Sigmoid colon (tissue), 7 donors: Measurements from ENCODE around the gene ANKRD52. TPM values are rescaled to one million over a fixed set of nuclear protein-coding genes. Genes with fewer than 3 reads are reported as not detected.
"Not testable (repeated sequence)": the region's sequence is repeated elsewhere in the genome, so short reads cannot be mapped to it uniquely, and the experiment has no call there.

Experiments
- DNase-seq: peaks from one replicate; pipeline ENCODE4 v3.0.0-alpha.2; 2019
- H3K27ac ChIP-seq, 4 donors: fragments of 200-600 bp; sonication (generic); one replicate each; pipeline ENCODE4 v1.5.1; 2016 to 2019; ENCODE audit warnings: mild to moderate bottlenecking in 1 of 4
- H3K27me3 ChIP-seq, 3 donors: fragments of 200-600 bp; sonication (generic); one replicate each; pipeline ENCODE4 v1.5.1; 2019; ENCODE audit warnings: mild to moderate bottlenecking in 1 of 3
- H3K36me3 ChIP-seq, 4 donors: fragments of 200-600 bp; sonication (generic); one replicate each; pipeline ENCODE4 v1.5.1; 2016 to 2019
- H3K4me1 ChIP-seq, 4 donors: fragments of 200-600 bp; sonication (generic); one replicate each; pipeline ENCODE4 v1.5.1; 2017 to 2019
- H3K4me3 ChIP-seq, 4 donors: fragments of 200-600 bp; sonication (generic); one replicate each; pipeline ENCODE4 v1.5.1; 2017 to 2019; ENCODE audit warnings: mild to moderate bottlenecking in 2 of 4, moderate library complexity in 1 of 4
- H3K9me3 ChIP-seq, 4 donors: fragments of 200-600 bp in 3 of 4; sonication (generic) in 3 of 4; one replicate each; pipeline versions ENCODE4 v1.5.1 to v1.6.1; 2013 to 2019
- EP300 ChIP-seq, 4 donors: sonication (generic); formaldehyde crosslinking; IDR thresholded peaks; one replicate each; pipeline ENCODE4 v1.6.1; 2017; ENCODE audit warnings: antibody characterized with exemption in 4 of 4
- POLR2A ChIP-seq, 2 donors: fragments of 450-650 bp; IDR thresholded peaks; one replicate each; pipeline ENCODE4 v1.6.1; 2016; ENCODE audit warnings: antibody characterized with exemption in 2 of 2, mild to moderate bottlenecking in 2 of 2, moderate library complexity in 2 of 2
- POLR2AphosphoS5 ChIP-seq, 4 donors: sonication (generic); formaldehyde crosslinking; IDR thresholded peaks; one replicate each; pipeline ENCODE4 v1.6.1; 2017; ENCODE audit warnings: antibody characterized with exemption in 4 of 4
- WGBS, 2 donors: extraction: QIAGEN DNeasy Blood & Tissue Kit; methylation state at CpG; one replicate each; pipeline ENCODE4 v1.1.7; 2013; 5-methylcytosine and 5-hydroxymethylcytosine counted together
- intact Hi-C: fragments of 100-400 bp; cut with DNase I; formaldehyde crosslinking; loops from one replicate; pipeline ENCODE4 v1.15.1; 2023
- polyA plus RNA-seq, 3 donors: library from polyadenylated mRNA; stranded (reverse); fragments of 200-250 nt; gene quantifications; one replicate each; pipeline ENCODE4 v1.2.3, GENCODE V29; 2013
- total RNA-seq, 4 donors: library from RNA; depleted of rRNA; stranded (reverse); fragments of >200 nt; gene quantifications; one replicate each; pipeline ENCODE4 v1.1.0, GENCODE V29; 2016
- TF ChIP-seq, protein P1 (sequence below), 4 experiments: fragments of 450-650 bp in 3 of 4; fragments of 200-600 bp in 1 of 4; IDR thresholded peaks; one replicate each; pipeline ENCODE4 v1.5.1; 2016 to 2019; ENCODE audit warnings: antibody characterized with exemption in 4 of 4, mild to moderate bottlenecking in 3 of 4, moderate library complexity in 2 of 4
- donor health status: healthy with polysubstance abuse.
- donor health status: Bipolar disorder and iron deficiency.
- donor health status: healthy.

ANKRD52 gene
- total and polyA plus RNA-seq, 7 donors = 4.2 to 20.1 (median 8.6) TPM

GRCh38 chr12:56266693-56267442, 8.7 kb upstream of the ANKRD52 start, which contains the start of gene COQ10A:
Gene COQ10A (plus strand): TSS chr12:56266942. CDS start chr12:56267119, 177 bp downstream.
- no peak for TF ChIP-seq EP300 (IDR thresholded peaks at IDR 0.05)
- peak; percentile 93 to 96 (median 94) for TF ChIP-seq POLR2AphosphoS5 (IDR thresholded peaks at IDR 0.05)
- TF ChIP-seq POLR2A (IDR thresholded peaks at IDR 0.05) = peak; percentile 73 to 88
- TF ChIP-seq, protein P1, sequence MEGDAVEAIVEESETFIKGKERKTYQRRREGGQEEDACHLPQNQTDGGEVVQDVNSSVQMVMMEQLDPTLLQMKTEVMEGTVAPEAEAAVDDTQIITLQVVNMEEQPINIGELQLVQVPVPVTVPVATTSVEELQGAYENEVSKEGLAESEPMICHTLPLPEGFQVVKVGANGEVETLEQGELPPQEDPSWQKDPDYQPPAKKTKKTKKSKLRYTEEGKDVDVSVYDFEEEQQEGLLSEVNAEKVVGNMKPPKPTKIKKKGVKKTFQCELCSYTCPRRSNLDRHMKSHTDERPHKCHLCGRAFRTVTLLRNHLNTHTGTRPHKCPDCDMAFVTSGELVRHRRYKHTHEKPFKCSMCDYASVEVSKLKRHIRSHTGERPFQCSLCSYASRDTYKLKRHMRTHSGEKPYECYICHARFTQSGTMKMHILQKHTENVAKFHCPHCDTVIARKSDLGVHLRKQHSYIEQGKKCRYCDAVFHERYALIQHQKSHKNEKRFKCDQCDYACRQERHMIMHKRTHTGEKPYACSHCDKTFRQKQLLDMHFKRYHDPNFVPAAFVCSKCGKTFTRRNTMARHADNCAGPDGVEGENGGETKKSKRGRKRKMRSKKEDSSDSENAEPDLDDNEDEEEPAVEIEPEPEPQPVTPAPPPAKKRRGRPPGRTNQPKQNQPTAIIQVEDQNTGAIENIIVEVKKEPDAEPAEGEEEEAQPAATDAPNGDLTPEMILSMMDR (IDR thresholded peaks at IDR 0.05) = peak; percentile 71 to 91 (median 76)

GRCh38 chr12:56266068-56266692, 8.0 kb upstream of the ANKRD52 start:
- H3K4me3 ChIP-seq = peak overlapping the region; percentile 59 to 73 (median 70)
- not testable (repeated sequence) for DNase-seq, H3K27me3 ChIP-seq, H3K9me3 ChIP-seq
- peaks cover 0 to 13% (median 3%) of the 10 kb centered on the region in 4 donors for H3K36me3 ChIP-seq
- 46 to 57% methylated on average over 16 of the region's 16 CpGs for WGBS, 2 donors
- H3K4me1 ChIP-seq = peaks cover 0 to 19% (median 18%) of the 10 kb centered on the region in 4 donors
- intact Hi-C loops = loop anchor here (2.0 kb wide), 1 partner anchor 35 kb away; the partner anchor contains the start of gene CS
- peak overlapping the region; percentile 95 to 97 (median 96) for H3K27ac ChIP-seq

More at GRCh38 chr12:56266693-56267442, 8.7 kb upstream of the ANKRD52 start, which contains the start of gene COQ10A:
- intact Hi-C loops = loop anchor here (2.0 kb wide), 1 partner anchor 34 kb away; the partner anchor contains the start of gene CS
- H3K4me1 ChIP-seq = peaks cover 0 to 19% (median 18%) of the 10 kb centered on the region in 4 donors
- WGBS, 2 donors = 0% methylated on average over 68 of the region's 68 CpGs
- H3K27me3 ChIP-seq = no peaks in the 10 kb centered on the region
- H3K9me3 ChIP-seq = no peaks in the 10 kb centered on the region
- peaks cover 0 to 20% (median 5%) of the 10 kb centered on the region in 4 donors for H3K36me3 ChIP-seq
- peak within 1 kb of the TSS; percentile 95 to 97 (median 96) for H3K27ac ChIP-seq
- DNase-seq = peak; percentile 96
- peak within 1 kb of the TSS; percentile 59 to 73 (median 70) for H3K4me3 ChIP-seq

- DNase-seq, intact Hi-C loops, H3K27me3 ChIP-seq, H3K9me3 ChIP-seq, H3K27ac ChIP-seq, H3K4me3 ChIP-seq, H3K36me3 ChIP-seq: not testable (repeated sequence)
- 88 to 95% methylated on average over 7 of the region's 7 CpGs for WGBS, 2 donors
- peaks cover 0 to 26% (median 25%) of the 10 kb centered on the region in 4 donors for H3K4me1 ChIP-seq
Observed at GRCh38 chr12:56262955-56263354, 4.8 kb upstream of the ANKRD52 start.

GRCh38 chr12:56261503-56262232, 3.5 kb upstream of the ANKRD52 start:
- Histone ChIP-seq H3K9me3 (no peaks in the 10 kb centered on the region), H3K4me1 (peaks cover 0 to 28% (median 26%) of the 10 kb centered on the region in 4 donors), H3K36me3 (no peaks in the 10 kb centered on the region), H3K27me3 (no peaks in the 10 kb centered on the region), H3K27ac (no peak overlapping the region), H3K4me3 (no peak overlapping the region)
- no peak for DNase-seq
- intact Hi-C loops = no loop called here
- TF ChIP-seq EP300 (IDR thresholded peaks at IDR 0.05) (no peak), POLR2A (IDR thresholded peaks at IDR 0.05) (no peak), POLR2AphosphoS5 (IDR thresholded peaks at IDR 0.05) (no peak)
- TF ChIP-seq, protein P1 (IDR thresholded peaks at IDR 0.05) = no peak
- 78 to 87% methylated on average over 5 of the region's 5 CpGs for WGBS, 2 donors

DNA sequence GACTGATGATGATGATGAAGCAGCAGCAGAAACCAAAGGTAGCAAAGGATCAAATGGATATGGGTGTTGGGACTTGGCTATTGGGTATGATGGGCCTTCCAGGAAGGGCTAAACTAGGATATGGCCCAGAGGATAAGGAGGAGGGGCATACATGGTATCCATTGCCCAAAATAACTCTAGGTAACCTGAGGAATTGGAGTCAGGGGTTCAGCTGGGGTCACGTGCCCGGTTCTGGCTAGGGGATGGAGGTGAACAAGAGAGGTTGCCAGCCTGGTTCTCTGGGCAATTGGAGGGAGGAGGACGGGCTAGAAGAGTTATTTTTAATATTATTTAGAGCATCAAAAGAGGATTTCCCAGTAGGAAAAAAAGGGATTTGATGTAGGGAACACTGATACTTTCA, 2.7 kb upstream of the ANKRD52 start:
- WGBS, 2 donors = 92 to 95% methylated on average over 3 of the region's 3 CpGs
- no peak overlapping the region for H3K27ac ChIP-seq
- no peaks in the 10 kb centered on the region for H3K9me3 ChIP-seq
- H3K27me3 ChIP-seq = no peaks in the 10 kb centered on the region
- no peak for DNase-seq
- peaks cover 0 to 29% (median 26%) of the 10 kb centered on the region in 4 donors for H3K4me1 ChIP-seq
- peaks cover 0 to 5% (median 1%) of the 10 kb centered on the region in 4 donors for H3K36me3 ChIP-seq
- no peak overlapping the region for H3K4me3 ChIP-seq
- intact Hi-C loops = no loop called here
- TF ChIP-seq POLR2A (IDR thresholded peaks at IDR 0.05) = no peak
